ENCODE results near the gene PCDHB6.
"Not testable (repeated sequence)": the region's sequence is repeated elsewhere in the genome, so short reads cannot be mapped to it uniquely, and the experiment has no call there.

PCDHB6 gene

DNA sequence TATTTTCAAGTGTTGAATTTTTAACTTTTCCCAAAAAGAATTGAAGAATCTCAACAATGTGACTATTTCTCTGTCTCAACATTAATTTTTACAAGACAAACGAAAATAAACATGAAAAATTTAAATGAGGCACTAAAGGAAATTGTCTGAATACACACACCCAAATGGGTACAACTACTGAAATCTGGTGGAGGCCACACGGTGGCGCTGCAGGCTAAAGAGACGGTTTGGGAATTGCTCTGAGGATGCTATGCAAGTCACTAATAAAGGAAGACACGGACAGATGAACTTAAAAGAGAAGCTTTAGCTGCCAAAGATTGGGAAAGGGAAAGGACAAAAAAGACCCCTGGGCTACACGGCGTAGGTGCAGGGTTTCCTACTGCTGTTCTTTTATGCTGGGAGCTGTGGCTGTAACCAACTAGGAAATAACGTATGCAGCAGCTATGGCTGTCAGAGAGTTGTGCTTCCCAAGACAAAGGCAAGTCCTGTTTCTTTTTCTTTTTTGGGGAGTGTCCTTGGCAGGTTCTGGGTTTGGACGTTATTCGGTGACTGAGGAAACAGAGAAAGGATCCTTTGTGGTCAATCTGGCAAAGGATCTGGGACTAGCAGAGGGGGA lies 42.4 kb downstream of the PCDHB6 start, which contains the start of gene PCDHB10:
Gene PCDHB10, plus strand, starts transcription at position 244 of the 616 bp plus-strand sequence. Its CDS starts 200 bp downstream, at position 444.
- CTCF ChIA-PET, result no interaction called here
- WGBS (ENCODE audit: insufficient coverage), result 7% methylated on average over 7 of the region's 10 CpGs

GRCh38 chr5:141194332-141194731 lies 44.5 kb downstream of the PCDHB6 start:
- DNase-seq; H3K27ac ChIP-seq (ENCODE audit: insufficient read depth in 1 of 2, low read depth in 1 of 2, low read length in 2 of 2, poor library complexity in 1 of 2, severe bottlenecking in 2 of 2); POLR2A ChIA-PET; CTCF ChIA-PET; H3K36me3 ChIP-seq (ENCODE audit: control insufficient read depth in 4 of 4, insufficient read depth in 4 of 4, low read length in 3 of 4); H3K4me1 ChIP-seq (ENCODE audit: control extremely low read depth in 1 of 4, control insufficient read depth in 4 of 4, insufficient read depth in 4 of 4, low read length in 3 of 4); H3K4me3 ChIP-seq (ENCODE audit: control insufficient read depth in 1 of 7, extremely low read depth in 1 of 7, insufficient read depth in 4 of 7, low read depth in 2 of 7, low read length in 6 of 7): not testable (repeated sequence)
- H3K9me3 ChIP-seq (ENCODE audit: control extremely low read depth in 1 of 5, control insufficient read depth in 4 of 5, insufficient read depth in 2 of 5, low read depth in 1 of 5, low read length in 4 of 5), result peaks cover 2 to 18% (median 11%) of the 10 kb centered on the region in 5 experiments
- peaks cover 3 to 28% (median 4%) of the 10 kb centered on the region in 5 experiments for H3K27me3 ChIP-seq (replicated peaks in 2 of 5; ENCODE audit: control insufficient read depth in 4 of 5, insufficient read depth in 5 of 5, low read length in 4 of 5)
- WGBS (ENCODE audit: insufficient coverage), result no CpG with 5 or more reads among the region's 37 CpGs

More for the DNA sequence above, 42.4 kb downstream of the PCDHB6 start, which contains the start of gene PCDHB10:
- POLR2A ChIA-PET, result interaction anchor here (0.6 kb wide), 1 partner anchor 245 kb away, joined by 3 read pairs; no protein-coding TSS in a partner anchor
- Histone ChIP-seq H3K4me3 (ENCODE audit: control insufficient read depth in 1 of 7, extremely low read depth in 1 of 7, insufficient read depth in 4 of 7, low read depth in 2 of 7, low read length in 6 of 7) (no peak within 1 kb of the TSS), H3K36me3 (ENCODE audit: control insufficient read depth in 4 of 4, insufficient read depth in 4 of 4, low read length in 3 of 4) (no peaks in the 10 kb centered on the region), H3K9me3 (ENCODE audit: control extremely low read depth in 1 of 5, control insufficient read depth in 4 of 5, insufficient read depth in 2 of 5, low read depth in 1 of 5, low read length in 4 of 5) (peaks cover 0 to 16% (median 8%) of the 10 kb centered on the region in 5 experiments), H3K27me3 (replicated peaks in 2 of 5; ENCODE audit: control insufficient read depth in 4 of 5, insufficient read depth in 5 of 5, low read length in 4 of 5) (peaks cover 3 to 40% (median 8%) of the 10 kb centered on the region in 5 experiments), H3K4me1 (ENCODE audit: control extremely low read depth in 1 of 4, control insufficient read depth in 4 of 4, insufficient read depth in 4 of 4, low read length in 3 of 4) (no peaks in the 10 kb centered on the region), H3K27ac (ENCODE audit: insufficient read depth in 1 of 2, low read depth in 1 of 2, low read length in 2 of 2, poor library complexity in 1 of 2, severe bottlenecking in 2 of 2) (no peak within 1 kb of the TSS)
- peak in 2 of 3 donors; percentile 16 to 18 for DNase-seq

DNA sequence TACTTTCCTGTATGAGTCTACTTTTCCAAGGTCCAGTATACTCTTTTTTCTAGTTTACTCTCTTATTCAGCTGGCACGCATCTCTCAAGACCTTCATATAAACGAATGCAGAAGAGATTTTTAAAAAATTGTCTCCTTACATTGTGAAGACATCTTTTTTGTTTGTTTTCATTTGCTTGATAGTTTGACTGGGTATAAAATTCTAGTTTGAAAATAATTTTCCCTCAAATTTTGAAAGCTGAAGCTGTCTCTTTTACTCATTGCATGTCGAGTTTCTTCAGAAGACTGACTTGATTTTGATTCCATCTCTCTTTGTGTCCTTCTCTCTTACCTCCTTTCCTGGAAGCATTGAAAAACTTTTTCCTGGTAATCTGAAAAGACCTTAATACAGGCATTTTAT lies 46.5 kb downstream of the PCDHB6 start:
- ChIA-PET CTCF (no interaction called here), POLR2A (no interaction called here)
- H3K27me3 ChIP-seq (replicated peaks in 2 of 5; ENCODE audit: control insufficient read depth in 4 of 5, insufficient read depth in 5 of 5, low read length in 4 of 5), result peaks cover 3 to 41% (median 9%) of the 10 kb centered on the region in 5 experiments
- H3K4me1 ChIP-seq (ENCODE audit: control extremely low read depth in 1 of 4, control insufficient read depth in 4 of 4, insufficient read depth in 4 of 4, low read length in 3 of 4), result no peaks in the 10 kb centered on the region
- no peak overlapping the region for H3K27ac ChIP-seq (ENCODE audit: insufficient read depth in 1 of 2, low read depth in 1 of 2, low read length in 2 of 2, poor library complexity in 1 of 2, severe bottlenecking in 2 of 2)
- no peak overlapping the region for H3K4me3 ChIP-seq (ENCODE audit: control insufficient read depth in 1 of 7, extremely low read depth in 1 of 7, insufficient read depth in 4 of 7, low read depth in 2 of 7, low read length in 6 of 7)
- peaks cover 11 to 34% (median 14%) of the 10 kb centered on the region in 5 experiments for H3K9me3 ChIP-seq (ENCODE audit: control extremely low read depth in 1 of 5, control insufficient read depth in 4 of 5, insufficient read depth in 2 of 5, low read depth in 1 of 5, low read length in 4 of 5)
- H3K36me3 ChIP-seq (ENCODE audit: control insufficient read depth in 4 of 4, insufficient read depth in 4 of 4, low read length in 3 of 4), result no peaks in the 10 kb centered on the region
- DNase-seq, result no peak
- WGBS (ENCODE audit: insufficient coverage), result 80% methylated on average over 1 of the region's 3 CpGs

DNA sequence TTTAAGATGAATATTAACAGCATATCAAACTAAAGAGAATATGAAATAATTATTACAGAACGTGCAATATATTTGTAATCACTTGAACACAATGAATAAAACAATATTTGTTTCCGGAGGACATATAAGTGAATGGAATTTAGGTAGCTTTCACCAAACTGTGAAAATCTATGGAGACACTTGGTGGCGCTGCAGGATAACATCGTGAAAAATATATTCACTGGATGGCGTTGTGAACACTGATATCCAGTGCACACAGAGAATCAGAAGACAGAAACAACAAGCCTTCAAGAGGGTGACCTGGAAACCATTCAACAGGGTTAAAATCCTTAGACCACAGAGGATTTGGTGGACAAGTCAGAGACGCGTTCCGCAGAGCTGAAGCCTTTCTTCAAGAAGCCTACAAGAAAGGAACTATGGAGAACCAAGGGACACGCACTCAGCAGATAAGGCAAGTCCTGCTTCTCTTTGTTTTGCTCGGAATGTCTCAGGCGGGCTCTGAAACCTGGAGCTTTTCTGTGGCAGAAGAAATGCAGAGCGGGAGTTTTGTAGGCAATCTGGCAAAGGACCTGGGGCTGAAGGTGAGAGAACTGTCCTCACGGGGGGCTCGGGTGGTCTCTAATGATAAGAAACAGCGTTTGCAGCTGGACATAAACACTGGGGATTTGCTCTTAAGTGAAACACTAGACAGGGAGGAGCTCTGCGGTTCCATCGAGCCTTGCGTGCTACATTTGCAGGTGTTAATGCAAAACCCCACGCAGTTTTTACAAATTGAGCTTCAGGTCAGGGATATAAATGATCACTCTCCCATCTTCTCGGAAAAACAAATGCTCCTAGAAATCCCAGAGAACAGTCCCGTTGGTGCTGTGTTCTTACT lies 49.7 kb downstream of the PCDHB6 start, which contains the start of gene PCDHB11:
Gene PCDHB11, plus strand, starts transcription at position 269 of the 877 bp plus-strand sequence. Its CDS starts 148 bp downstream, at position 417.
- DNase-seq, result peak in 2 of 3 donors; percentile 2 to 3
- CTCF ChIA-PET, result no interaction called here
- H3K4me3 ChIP-seq (ENCODE audit: control insufficient read depth in 1 of 7, extremely low read depth in 1 of 7, insufficient read depth in 4 of 7, low read depth in 2 of 7, low read length in 6 of 7), result peak within 1 kb of the TSS in 1 of 7 experiments; percentile 19
- no peaks in the 10 kb centered on the region for H3K36me3 ChIP-seq (ENCODE audit: control insufficient read depth in 4 of 4, insufficient read depth in 4 of 4, low read length in 3 of 4)
- 42% methylated on average over 18 of the region's 21 CpGs for WGBS (ENCODE audit: insufficient coverage)
- POLR2A ChIA-PET, result interaction anchor here (0.5 to 1.0 kb wide), 2 partner anchors 33 to 39 kb away, joined by 3 read pairs; no protein-coding TSS in a partner anchor
- H3K27me3 ChIP-seq (replicated peaks in 2 of 5; ENCODE audit: control insufficient read depth in 4 of 5, insufficient read depth in 5 of 5, low read length in 4 of 5), result peaks cover 3 to 31% (median 6%) of the 10 kb centered on the region in 5 experiments
- no peaks in the 10 kb centered on the region for H3K4me1 ChIP-seq (ENCODE audit: control extremely low read depth in 1 of 4, control insufficient read depth in 4 of 4, insufficient read depth in 4 of 4, low read length in 3 of 4)
- H3K9me3 ChIP-seq (ENCODE audit: control extremely low read depth in 1 of 5, control insufficient read depth in 4 of 5, insufficient read depth in 2 of 5, low read depth in 1 of 5, low read length in 4 of 5), result peaks cover 11 to 35% (median 15%) of the 10 kb centered on the region in 5 experiments
- H3K27ac ChIP-seq (ENCODE audit: insufficient read depth in 1 of 2, low read depth in 1 of 2, low read length in 2 of 2, poor library complexity in 1 of 2, severe bottlenecking in 2 of 2), result no peak within 1 kb of the TSS

DNA sequence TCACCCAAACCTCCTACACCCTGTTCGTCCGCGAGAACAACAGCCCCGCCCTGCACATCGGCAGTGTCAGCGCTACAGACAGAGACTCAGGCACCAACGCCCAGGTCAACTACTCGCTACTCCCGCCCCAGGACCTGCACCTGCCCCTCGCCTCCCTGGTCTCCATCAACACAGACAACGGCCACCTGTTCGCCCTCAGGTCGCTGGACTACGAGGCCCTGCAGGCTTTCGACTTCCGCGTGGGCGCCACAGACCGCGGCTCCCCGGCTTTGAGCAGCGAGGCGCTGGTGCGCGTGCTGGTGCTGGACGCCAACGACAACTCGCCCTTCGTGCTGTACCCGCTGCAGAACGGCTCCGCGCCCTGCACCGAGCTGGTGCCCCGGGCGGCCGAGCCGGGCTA lies 51.3 kb downstream of the PCDHB6 start:
- CTCF ChIA-PET; DNase-seq; POLR2A ChIA-PET; H3K27ac ChIP-seq (ENCODE audit: insufficient read depth in 1 of 2, low read depth in 1 of 2, low read length in 2 of 2, poor library complexity in 1 of 2, severe bottlenecking in 2 of 2); H3K4me3 ChIP-seq (ENCODE audit: control insufficient read depth in 1 of 7, extremely low read depth in 1 of 7, insufficient read depth in 4 of 7, low read depth in 2 of 7, low read length in 6 of 7); H3K36me3 ChIP-seq (ENCODE audit: control insufficient read depth in 4 of 4, insufficient read depth in 4 of 4, low read length in 3 of 4); H3K4me1 ChIP-seq (ENCODE audit: control extremely low read depth in 1 of 4, control insufficient read depth in 4 of 4, insufficient read depth in 4 of 4, low read length in 3 of 4): not testable (repeated sequence)
- WGBS (ENCODE audit: insufficient coverage), result 41% methylated on average over 8 of the region's 38 CpGs
- Histone ChIP-seq H3K9me3 (ENCODE audit: control extremely low read depth in 1 of 5, control insufficient read depth in 4 of 5, insufficient read depth in 2 of 5, low read depth in 1 of 5, low read length in 4 of 5) (peaks cover 12 to 34% (median 15%) of the 10 kb centered on the region in 5 experiments), H3K27me3 (replicated peaks in 2 of 5; ENCODE audit: control insufficient read depth in 4 of 5, insufficient read depth in 5 of 5, low read length in 4 of 5) (peaks cover 3 to 29% (median 4%) of the 10 kb centered on the region in 5 experiments)

DNA sequence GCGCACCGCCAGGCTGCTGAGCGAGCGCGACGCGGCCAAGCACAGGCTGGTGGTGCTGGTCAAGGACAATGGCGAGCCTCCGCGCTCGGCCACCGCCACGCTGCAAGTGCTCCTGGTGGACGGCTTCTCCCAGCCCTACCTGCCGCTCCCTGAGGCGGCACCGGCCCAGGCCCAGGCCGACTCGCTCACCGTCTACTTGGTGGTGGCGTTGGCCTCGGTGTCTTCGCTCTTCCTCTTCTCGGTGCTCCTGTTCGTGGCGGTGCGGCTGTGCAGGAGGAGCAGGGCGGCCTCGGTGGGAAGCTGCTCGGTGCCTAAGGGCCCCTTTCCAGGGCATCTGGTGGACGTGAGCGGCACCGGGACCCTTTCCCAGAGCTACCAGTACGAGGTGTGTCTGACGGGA lies 51.8 kb downstream of the PCDHB6 start:
- H3K4me3 ChIP-seq (ENCODE audit: control insufficient read depth in 1 of 7, extremely low read depth in 1 of 7, insufficient read depth in 4 of 7, low read depth in 2 of 7, low read length in 6 of 7); DNase-seq; CTCF ChIA-PET; H3K36me3 ChIP-seq (ENCODE audit: control insufficient read depth in 4 of 4, insufficient read depth in 4 of 4, low read length in 3 of 4); H3K27ac ChIP-seq (ENCODE audit: insufficient read depth in 1 of 2, low read depth in 1 of 2, low read length in 2 of 2, poor library complexity in 1 of 2, severe bottlenecking in 2 of 2); POLR2A ChIA-PET; H3K4me1 ChIP-seq (ENCODE audit: control extremely low read depth in 1 of 4, control insufficient read depth in 4 of 4, insufficient read depth in 4 of 4, low read length in 3 of 4): not testable (repeated sequence)
- Histone ChIP-seq H3K9me3 (ENCODE audit: control extremely low read depth in 1 of 5, control insufficient read depth in 4 of 5, insufficient read depth in 2 of 5, low read depth in 1 of 5, low read length in 4 of 5) (peaks cover 8 to 34% (median 15%) of the 10 kb centered on the region in 5 experiments), H3K27me3 (replicated peaks in 2 of 5; ENCODE audit: control insufficient read depth in 4 of 5, insufficient read depth in 5 of 5, low read length in 4 of 5) (peaks cover 3 to 32% (median 4%) of the 10 kb centered on the region in 5 experiments)
- WGBS (ENCODE audit: insufficient coverage), result 34% methylated on average over 27 of the region's 35 CpGs
